Neural cell (in vitro differentiated cells): ENCODE results near the gene KLF13.

ENCODE experiments used
- EZH2 ChIP-seq: fragments of 200-600, 300-800 bp; shearing (Covaris generic), sonication (generic); IDR thresholded peaks from 2 replicates; pipeline ENCODE4 v1.6.1; 2014; ENCODE audit warnings: antibody characterized with exemption, low read length, borderline replicate concordance, mild to moderate bottlenecking; ENCODE audit not compliant: insufficient read depth, poor library complexity, severe bottlenecking
- POLR2AphosphoS5 ChIP-seq: IDR thresholded peaks from 2 replicates; pipeline ENCODE4 v1.6.1; 2012
- RAD21 ChIP-seq: fragments of 450-650 bp; conservative IDR thresholded peaks from 2 replicates; pipeline ENCODE4 v1.6.1; 2014; ENCODE audit warnings: antibody characterized with exemption, mild to moderate bottlenecking, moderate library complexity
- TF ChIP-seq, protein P1 (sequence below): IDR thresholded peaks from 2 replicates; pipeline ENCODE4 v1.6.1; 2012; ENCODE audit warnings: borderline replicate concordance
- TF ChIP-seq, protein P2 (sequence below): fragments of 450-650 bp; IDR thresholded peaks from 2 replicates; pipeline ENCODE4 v1.5.1; 2014; ENCODE audit warnings: antibody characterized with exemption, mild to moderate bottlenecking, moderate library complexity; ENCODE audit not compliant: poor library complexity, severe bottlenecking

DNA sequence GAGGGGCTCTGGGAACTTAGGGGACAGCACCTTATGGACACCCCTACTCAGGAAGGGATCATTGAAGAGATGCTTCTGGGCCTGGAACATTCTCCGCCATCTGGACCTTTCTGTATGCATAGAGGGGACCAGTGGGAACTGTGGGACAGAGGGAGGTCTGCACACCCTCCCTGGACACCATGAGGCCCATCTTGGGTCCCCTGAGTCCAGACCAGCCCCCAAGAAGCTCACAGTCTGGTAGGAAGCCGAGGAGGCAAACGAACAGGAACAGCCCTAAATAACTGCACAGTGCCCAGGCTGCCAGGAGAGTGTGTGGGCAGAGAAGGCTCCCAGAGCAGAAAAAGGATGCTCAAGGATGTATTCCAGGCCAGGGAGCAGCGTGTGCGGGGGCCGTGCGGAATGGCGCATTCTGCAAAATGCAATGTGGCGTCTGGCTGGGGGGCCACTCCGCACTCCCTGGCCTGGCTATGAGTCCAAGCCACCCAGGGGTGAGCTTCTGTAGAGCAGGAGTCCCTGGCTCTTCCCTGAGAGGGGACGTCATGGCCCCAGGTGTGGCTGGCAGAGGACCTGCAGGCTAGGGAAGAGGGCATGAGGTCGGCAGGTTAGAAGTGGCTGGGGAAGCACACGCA is 24.5 kb upstream of the KLF13 start:
- no peak for TF ChIP-seq EZH2
- TF ChIP-seq, protein P1, sequence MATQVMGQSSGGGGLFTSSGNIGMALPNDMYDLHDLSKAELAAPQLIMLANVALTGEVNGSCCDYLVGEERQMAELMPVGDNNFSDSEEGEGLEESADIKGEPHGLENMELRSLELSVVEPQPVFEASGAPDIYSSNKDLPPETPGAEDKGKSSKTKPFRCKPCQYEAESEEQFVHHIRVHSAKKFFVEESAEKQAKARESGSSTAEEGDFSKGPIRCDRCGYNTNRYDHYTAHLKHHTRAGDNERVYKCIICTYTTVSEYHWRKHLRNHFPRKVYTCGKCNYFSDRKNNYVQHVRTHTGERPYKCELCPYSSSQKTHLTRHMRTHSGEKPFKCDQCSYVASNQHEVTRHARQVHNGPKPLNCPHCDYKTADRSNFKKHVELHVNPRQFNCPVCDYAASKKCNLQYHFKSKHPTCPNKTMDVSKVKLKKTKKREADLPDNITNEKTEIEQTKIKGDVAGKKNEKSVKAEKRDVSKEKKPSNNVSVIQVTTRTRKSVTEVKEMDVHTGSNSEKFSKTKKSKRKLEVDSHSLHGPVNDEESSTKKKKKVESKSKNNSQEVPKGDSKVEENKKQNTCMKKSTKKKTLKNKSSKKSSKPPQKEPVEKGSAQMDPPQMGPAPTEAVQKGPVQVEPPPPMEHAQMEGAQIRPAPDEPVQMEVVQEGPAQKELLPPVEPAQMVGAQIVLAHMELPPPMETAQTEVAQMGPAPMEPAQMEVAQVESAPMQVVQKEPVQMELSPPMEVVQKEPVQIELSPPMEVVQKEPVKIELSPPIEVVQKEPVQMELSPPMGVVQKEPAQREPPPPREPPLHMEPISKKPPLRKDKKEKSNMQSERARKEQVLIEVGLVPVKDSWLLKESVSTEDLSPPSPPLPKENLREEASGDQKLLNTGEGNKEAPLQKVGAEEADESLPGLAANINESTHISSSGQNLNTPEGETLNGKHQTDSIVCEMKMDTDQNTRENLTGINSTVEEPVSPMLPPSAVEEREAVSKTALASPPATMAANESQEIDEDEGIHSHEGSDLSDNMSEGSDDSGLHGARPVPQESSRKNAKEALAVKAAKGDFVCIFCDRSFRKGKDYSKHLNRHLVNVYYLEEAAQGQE = no peak
- TF ChIP-seq, protein P2, sequence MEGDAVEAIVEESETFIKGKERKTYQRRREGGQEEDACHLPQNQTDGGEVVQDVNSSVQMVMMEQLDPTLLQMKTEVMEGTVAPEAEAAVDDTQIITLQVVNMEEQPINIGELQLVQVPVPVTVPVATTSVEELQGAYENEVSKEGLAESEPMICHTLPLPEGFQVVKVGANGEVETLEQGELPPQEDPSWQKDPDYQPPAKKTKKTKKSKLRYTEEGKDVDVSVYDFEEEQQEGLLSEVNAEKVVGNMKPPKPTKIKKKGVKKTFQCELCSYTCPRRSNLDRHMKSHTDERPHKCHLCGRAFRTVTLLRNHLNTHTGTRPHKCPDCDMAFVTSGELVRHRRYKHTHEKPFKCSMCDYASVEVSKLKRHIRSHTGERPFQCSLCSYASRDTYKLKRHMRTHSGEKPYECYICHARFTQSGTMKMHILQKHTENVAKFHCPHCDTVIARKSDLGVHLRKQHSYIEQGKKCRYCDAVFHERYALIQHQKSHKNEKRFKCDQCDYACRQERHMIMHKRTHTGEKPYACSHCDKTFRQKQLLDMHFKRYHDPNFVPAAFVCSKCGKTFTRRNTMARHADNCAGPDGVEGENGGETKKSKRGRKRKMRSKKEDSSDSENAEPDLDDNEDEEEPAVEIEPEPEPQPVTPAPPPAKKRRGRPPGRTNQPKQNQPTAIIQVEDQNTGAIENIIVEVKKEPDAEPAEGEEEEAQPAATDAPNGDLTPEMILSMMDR = no peak
- TF ChIP-seq RAD21 = no peak
- no peak for TF ChIP-seq POLR2AphosphoS5
